ENCODE results near the gene DNAH7.

Gene DNAH7

GRCh38 chr2:196088203-196088602 lies 19.6 kb upstream of the DNAH7 start:
- DNase-seq (ENCODE audit: low spot score), result no peak
- TF ChIP-seq CTCF (IDR thresholded peaks at IDR 0.05; ENCODE audit: extremely low read depth, missing control alignments), result no peak

GRCh38 chr2:196086517-196087368 lies 18.1 kb upstream of the DNAH7 start:
- DNase-seq (ENCODE audit: low spot score), result no peak
- TF ChIP-seq CTCF (IDR thresholded peaks at IDR 0.05; ENCODE audit: extremely low read depth, missing control alignments), result no peak

GRCh38 chr2:196083601-196084000 lies 15.0 kb upstream of the DNAH7 start:
- no peak for DNase-seq (ENCODE audit: low spot score)
- no peak for TF ChIP-seq CTCF (IDR thresholded peaks at IDR 0.05; ENCODE audit: extremely low read depth, missing control alignments)

GRCh38 chr2:196080526-196080925 lies 11.9 kb upstream of the DNAH7 start:
- no peak for TF ChIP-seq CTCF (IDR thresholded peaks at IDR 0.05; ENCODE audit: extremely low read depth, missing control alignments)
- DNase-seq (ENCODE audit: low spot score), result no peak

GRCh38 chr2:196079052-196079451 lies 10.4 kb upstream of the DNAH7 start:
- no peak for DNase-seq (ENCODE audit: low spot score)
- TF ChIP-seq CTCF (IDR thresholded peaks at IDR 0.05; ENCODE audit: extremely low read depth, missing control alignments), result no peak

GRCh38 chr2:196077821-196078220 lies 9.2 kb upstream of the DNAH7 start:
- no peak for TF ChIP-seq CTCF (IDR thresholded peaks at IDR 0.05; ENCODE audit: extremely low read depth, missing control alignments)

GRCh38 chr2:196076778-196077568 lies 8.3 kb upstream of the DNAH7 start:
- TF ChIP-seq CTCF (IDR thresholded peaks at IDR 0.05; ENCODE audit: extremely low read depth, missing control alignments), result no peak

More at GRCh38 chr2:196077821-196078220, 9.2 kb upstream of the DNAH7 start:
- no peak for DNase-seq (ENCODE audit: low spot score)

More at GRCh38 chr2:196076778-196077568, 8.3 kb upstream of the DNAH7 start:
- DNase-seq (ENCODE audit: low spot score), result peak; percentile 30

Data from GM20000 (cell line).